GM12892 (cell line): ENCODE data around the gene MAT2A.

Source experiments
- POLR2A ChIP-seq: IDR thresholded peaks from 2 replicates; pipeline ENCODE4 v1.6.1; 2011; ENCODE audit warnings: low read depth, low read length, control low read depth
- POLR2AphosphoS5 ChIP-seq: IDR thresholded peaks from 2 replicates; pipeline ENCODE4 v1.6.1; 2011; ENCODE audit warnings: low read depth, low read length, control low read depth
- TAF1 ChIP-seq: IDR thresholded peaks from 2 replicates; pipeline ENCODE4 v1.6.1; 2011; ENCODE audit warnings: low read depth, mild to moderate bottlenecking, control low read depth, low read length, borderline replicate concordance

DNA sequence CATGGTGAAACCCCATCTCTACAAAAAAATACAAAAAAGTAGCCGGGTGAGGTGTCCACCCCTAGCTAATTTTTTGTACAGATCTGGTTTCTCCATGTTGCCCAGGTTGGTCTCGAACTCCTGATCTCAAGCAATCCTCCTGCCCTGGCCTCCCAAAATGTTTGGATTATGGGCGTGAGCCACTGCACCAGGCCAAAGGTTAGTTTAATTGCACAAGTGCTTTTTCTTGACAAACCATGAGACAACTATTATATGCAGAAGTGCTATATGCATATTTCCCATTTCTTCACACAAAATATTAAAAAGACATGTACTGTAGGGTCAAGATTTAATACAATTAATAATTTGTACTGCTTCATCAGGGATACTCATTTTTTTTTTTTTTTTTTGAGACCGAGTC, 27.3 kb downstream of the MAT2A start:
- TF ChIP-seq POLR2A, result no peak
- no peak for TF ChIP-seq POLR2AphosphoS5
- TF ChIP-seq TAF1, result no peak
